Cortex of kidney (tissue), 1 donor: ENCODE results near the gene ANKRD55.
"Not testable (repeated sequence)": the region's sequence is repeated elsewhere in the genome, so short reads cannot be mapped to it uniquely, and the experiment has no call there.

Experiments used
- DNase-seq: peaks from one replicate; lab custom pipeline; 2025; lab: John Stamatoyannopoulos, UW

The ANKRD55 gene

GRCh38 chr5:56144211-56144610 is 88.9 kb downstream of the ANKRD55 start:
- DNase-seq, result no peak

GRCh38 chr5:56143373-56143714 is 89.8 kb downstream of the ANKRD55 start:
- no peak for DNase-seq

GRCh38 chr5:56142614-56143372 is 90.3 kb downstream of the ANKRD55 start:
- no peak for DNase-seq

- no peak for DNase-seq
These were observed 90.9 kb downstream of the ANKRD55 start for GRCh38 chr5:56142233-56142613.

GRCh38 chr5:56140073-56140472 is 93.1 kb downstream of the ANKRD55 start:
- DNase-seq, result no peak

GRCh38 chr5:56130664-56131063 is 102.5 kb downstream of the ANKRD55 start:
- no peak for DNase-seq

- no peak for DNase-seq
These were observed 103.8 kb downstream of the ANKRD55 start for GRCh38 chr5:56129288-56129687.

- no peak for DNase-seq
These were observed 105.0 kb downstream of the ANKRD55 start for GRCh38 chr5:56128113-56128512.

GRCh38 chr5:56126487-56127179 is 106.5 kb downstream of the ANKRD55 start:
- DNase-seq, result no peak

GRCh38 chr5:56123531-56124243 is 109.4 kb downstream of the ANKRD55 start:
- no peak for DNase-seq

- not testable (repeated sequence) for DNase-seq
These were observed 110.7 kb downstream of the ANKRD55 start for GRCh38 chr5:56122360-56122985.

- DNase-seq, result no peak
These were observed 114.1 kb downstream of the ANKRD55 start for GRCh38 chr5:56119050-56119449.

GRCh38 chr5:56116599-56117141 is 116.5 kb downstream of the ANKRD55 start:
- no peak for DNase-seq

- no peak for DNase-seq
These were observed 117.5 kb downstream of the ANKRD55 start for GRCh38 chr5:56115589-56115988.

GRCh38 chr5:56112526-56113121 is 120.5 kb downstream of the ANKRD55 start:
- DNase-seq, result no peak

- DNase-seq, result no peak
These were observed 121.7 kb downstream of the ANKRD55 start for GRCh38 chr5:56111404-56111781.

- DNase-seq, result no peak
These were observed 122.3 kb downstream of the ANKRD55 start for GRCh38 chr5:56110646-56111403.

- no peak for DNase-seq
These were observed 124.9 kb downstream of the ANKRD55 start for GRCh38 chr5:56108246-56108645.

- DNase-seq, result no peak
These were observed 126.3 kb downstream of the ANKRD55 start for GRCh38 chr5:56106837-56107236.

GRCh38 chr5:56105511-56106291 is 127.4 kb downstream of the ANKRD55 start:
- DNase-seq, result no peak
